Vagina (tissue), 2 donors: ENCODE measurements around the gene MTERF2.

Experiments used
- POLR2AphosphoS5 ChIP-seq, 2 donors: sonication (generic); formaldehyde crosslinking; IDR thresholded peaks; one replicate each; pipeline ENCODE4 v1.9.0; 2017; ENCODE audit warnings: antibody characterized with exemption in 2 of 2, mild to moderate bottlenecking in 2 of 2, low read depth in 1 of 2; ENCODE audit not compliant: insufficient read depth in 1 of 2
- TF ChIP-seq, protein P1 (sequence below), 3 experiments: fragments of 450-650 bp in 2 of 3; fragments of 200-600 bp in 1 of 3; sonication (generic) in 1 of 3; IDR thresholded peaks; one replicate each; pipeline ENCODE4 v1.5.1; 2017 to 2019; ENCODE audit warnings: antibody characterized with exemption in 3 of 3, mild to moderate bottlenecking in 2 of 3, moderate library complexity in 2 of 3

DNA sequence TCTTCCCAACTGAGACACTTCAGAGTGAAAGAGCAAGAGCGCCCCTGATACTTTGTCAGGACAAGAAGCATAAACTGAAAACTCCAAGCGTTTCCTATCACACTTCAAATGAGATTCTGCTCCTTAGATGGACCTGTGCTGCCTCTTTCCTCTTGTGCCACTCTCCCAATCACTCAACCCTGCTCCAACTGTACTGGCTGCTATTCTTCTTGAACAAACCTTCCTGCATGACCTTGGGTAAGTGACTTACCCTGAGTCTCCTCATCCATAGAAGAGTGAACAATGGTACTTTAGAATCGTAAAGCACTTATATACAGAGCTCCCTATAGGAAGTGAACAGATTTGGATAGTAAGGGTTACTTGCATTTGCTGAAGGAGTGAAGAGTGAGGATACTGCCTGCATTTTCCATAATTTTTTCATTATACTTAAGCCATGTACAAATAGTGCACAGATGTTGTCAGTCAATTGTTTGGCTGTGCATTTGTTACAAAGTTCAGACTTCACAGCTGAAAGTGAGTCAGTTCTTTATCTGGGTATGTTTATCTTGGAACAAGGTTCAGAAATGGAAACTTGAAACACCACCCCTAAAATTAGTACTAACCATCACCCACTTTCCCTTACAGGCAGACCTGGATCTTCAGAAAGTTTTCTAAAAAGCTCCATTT lies 10.8 kb downstream of the MTERF2 start:
- TF ChIP-seq, protein P1, sequence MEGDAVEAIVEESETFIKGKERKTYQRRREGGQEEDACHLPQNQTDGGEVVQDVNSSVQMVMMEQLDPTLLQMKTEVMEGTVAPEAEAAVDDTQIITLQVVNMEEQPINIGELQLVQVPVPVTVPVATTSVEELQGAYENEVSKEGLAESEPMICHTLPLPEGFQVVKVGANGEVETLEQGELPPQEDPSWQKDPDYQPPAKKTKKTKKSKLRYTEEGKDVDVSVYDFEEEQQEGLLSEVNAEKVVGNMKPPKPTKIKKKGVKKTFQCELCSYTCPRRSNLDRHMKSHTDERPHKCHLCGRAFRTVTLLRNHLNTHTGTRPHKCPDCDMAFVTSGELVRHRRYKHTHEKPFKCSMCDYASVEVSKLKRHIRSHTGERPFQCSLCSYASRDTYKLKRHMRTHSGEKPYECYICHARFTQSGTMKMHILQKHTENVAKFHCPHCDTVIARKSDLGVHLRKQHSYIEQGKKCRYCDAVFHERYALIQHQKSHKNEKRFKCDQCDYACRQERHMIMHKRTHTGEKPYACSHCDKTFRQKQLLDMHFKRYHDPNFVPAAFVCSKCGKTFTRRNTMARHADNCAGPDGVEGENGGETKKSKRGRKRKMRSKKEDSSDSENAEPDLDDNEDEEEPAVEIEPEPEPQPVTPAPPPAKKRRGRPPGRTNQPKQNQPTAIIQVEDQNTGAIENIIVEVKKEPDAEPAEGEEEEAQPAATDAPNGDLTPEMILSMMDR (IDR thresholded peaks at IDR 0.05), result no peak
- TF ChIP-seq POLR2AphosphoS5 (IDR thresholded peaks at IDR 0.05; ENCODE audit: insufficient read depth in 1 of 2, low read depth in 1 of 2), result no peak
